Upper lobe of right lung (tissue), 1 donor: ENCODE results near the gene IL21. TPM values are rescaled to one million over a fixed set of nuclear protein-coding genes. Genes with fewer than 3 reads are reported as not detected.
"Not testable (repeated sequence)": the region's sequence is repeated elsewhere in the genome, so short reads cannot be mapped to it uniquely, and the experiment has no call there.

ENCODE experiments used
- ATAC-seq: fragments of 200-7000 bp; cut with Tn5 transposase; one replicate; pipeline ENCODE4 v1.9.1; 2020; ENCODE audit warnings: mild to moderate bottlenecking, moderate library complexity
- DNase-seq: peaks from one replicate; pipeline ENCODE4 v3.0.0-alpha.2; 2020
- H3K27ac ChIP-seq: fragments of 200-600 bp; one replicate; pipeline ENCODE4 v1.8.0; 2022
- H3K27me3 ChIP-seq: fragments of 200-600 bp; one replicate; pipeline ENCODE4 v1.8.0; 2022; ENCODE audit warnings: mild to moderate bottlenecking
- H3K36me3 ChIP-seq: fragments of 200-600 bp; one replicate; pipeline ENCODE4 v1.8.0; 2022
- H3K4me1 ChIP-seq: fragments of 200-600 bp; one replicate; pipeline ENCODE4 v1.8.0; 2022
- H3K4me3 ChIP-seq: fragments of 200-600 bp; one replicate; pipeline ENCODE4 v1.8.0; 2022; ENCODE audit warnings: mild to moderate bottlenecking
- H3K9me3 ChIP-seq: fragments of 200-600 bp; one replicate; pipeline ENCODE4 v1.8.0; 2022
- CTCF ChIP-seq: fragments of 200-600 bp; IDR thresholded peaks from one replicate; pipeline ENCODE4 v1.8.0; 2022; ENCODE audit warnings: antibody characterized with exemption
- intact Hi-C: fragments of 100-400 bp; cut with DNase I; formaldehyde crosslinking; loops from one replicate; pipeline ENCODE4 v1.11.0; 2022
- total RNA-seq: library from RNA; stranded (reverse); fragmentation: NEBNext Ultra II Directional; extraction: Animal tissue kit (Norgen Biotek cat#: 25700); gene quantifications from one replicate; pipeline ENCODE4 v1.2.1, GENCODE V29; 2021
- donor health status: DM: no; HTN: yes; CAD: no; lungs with severe emphysema.

The IL21 gene
- total RNA-seq, 1 donor from 2014 or later: not detected

GRCh38 chr4:122658377-122658776, 37.5 kb upstream of the IL21 start:
- Histone ChIP-seq H3K4me3 (no peak overlapping the region), H3K27me3 (no peaks in the 10 kb centered on the region), H3K36me3 (no peaks in the 10 kb centered on the region), H3K27ac (no peak overlapping the region), H3K4me1 (no peaks in the 10 kb centered on the region), H3K9me3 (no peaks in the 10 kb centered on the region)
- ATAC-seq (no peak), DNase-seq (no peak)
- TF ChIP-seq CTCF: no peak
- intact Hi-C loops: no loop called here

- intact Hi-C loops: no loop called here
- no peak overlapping the region for H3K4me3 ChIP-seq
- ATAC-seq (no peak), DNase-seq (no peak)
- TF ChIP-seq CTCF: no peak
- no peaks in the 10 kb centered on the region for H3K27me3 ChIP-seq
- H3K36me3 ChIP-seq: no peaks in the 10 kb centered on the region
- H3K27ac ChIP-seq: no peak overlapping the region
- H3K9me3 ChIP-seq: no peaks in the 10 kb centered on the region
- no peaks in the 10 kb centered on the region for H3K4me1 ChIP-seq
Measured at GRCh38 chr4:122657553-122657952, 36.7 kb upstream of the IL21 start.

GRCh38 chr4:122656583-122656982, 35.7 kb upstream of the IL21 start:
- H3K36me3 ChIP-seq, H3K4me3 ChIP-seq, intact Hi-C loops, DNase-seq, H3K27me3 ChIP-seq, ATAC-seq, H3K4me1 ChIP-seq, H3K27ac ChIP-seq, H3K9me3 ChIP-seq: not testable (repeated sequence)

- Histone ChIP-seq H3K27ac (no peak overlapping the region), H3K27me3 (no peaks in the 10 kb centered on the region), H3K36me3 (no peaks in the 10 kb centered on the region), H3K4me1 (no peaks in the 10 kb centered on the region), H3K9me3 (no peaks in the 10 kb centered on the region), H3K4me3 (no peak overlapping the region)
- no peak for DNase-seq
- TF ChIP-seq CTCF: peak; percentile 53
- intact Hi-C loops: no loop called here
- ATAC-seq: peak; percentile 74
Measured at GRCh38 chr4:122652379-122652778, 31.5 kb upstream of the IL21 start.

DNA sequence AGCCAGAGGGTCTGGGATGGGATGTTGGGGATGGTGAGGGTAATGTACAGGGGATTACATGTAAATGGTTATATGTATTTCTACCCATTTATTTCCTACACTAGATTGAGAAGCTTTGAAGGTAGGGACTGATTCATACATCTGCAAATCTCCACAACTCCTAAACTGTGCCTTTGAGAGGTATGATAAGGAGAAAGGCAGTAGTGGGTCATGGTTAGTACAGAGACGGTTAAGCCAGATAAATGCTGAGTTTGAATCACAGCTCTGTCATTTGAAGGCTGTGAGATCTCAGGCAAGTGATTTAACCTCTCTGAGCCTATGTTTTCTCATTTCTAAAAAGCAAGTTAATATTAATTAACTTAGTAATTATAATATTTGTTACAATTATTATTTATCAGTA, 29.3 kb upstream of the IL21 start:
- Histone ChIP-seq H3K9me3 (no peaks in the 10 kb centered on the region), H3K4me3 (no peak overlapping the region), H3K4me1 (no peaks in the 10 kb centered on the region), H3K27me3 (no peaks in the 10 kb centered on the region), H3K36me3 (no peaks in the 10 kb centered on the region), H3K27ac (no peak overlapping the region)
- DNase-seq: no peak
- no peak for ATAC-seq
- TF ChIP-seq CTCF: no peak
- intact Hi-C loops: no loop called here

DNA sequence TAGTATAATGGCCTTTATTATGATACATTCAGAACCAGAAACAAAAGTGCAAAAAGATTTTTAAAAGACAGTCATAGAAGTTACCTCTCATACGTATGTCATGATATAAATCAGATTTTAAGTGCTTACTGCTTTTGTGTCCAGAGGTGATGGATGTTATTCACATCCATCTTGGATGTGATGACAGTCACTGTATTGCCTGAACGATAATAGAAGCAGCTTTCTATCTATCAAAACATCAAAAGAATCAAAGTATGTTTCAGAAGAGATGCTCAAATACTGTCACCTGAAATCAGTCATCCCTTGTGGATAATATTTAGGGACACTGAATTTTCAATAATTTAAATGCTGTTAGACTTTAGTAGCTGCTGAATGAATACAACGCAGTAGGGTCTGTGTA, 26.8 kb upstream of the IL21 start:
- H3K4me3 ChIP-seq: no peak overlapping the region
- TF ChIP-seq CTCF: no peak
- no peaks in the 10 kb centered on the region for H3K4me1 ChIP-seq
- ATAC-seq: no peak
- no peak for DNase-seq
- H3K36me3 ChIP-seq: no peaks in the 10 kb centered on the region
- H3K9me3 ChIP-seq: no peaks in the 10 kb centered on the region
- intact Hi-C loops: no loop called here
- H3K27me3 ChIP-seq: no peaks in the 10 kb centered on the region
- no peak overlapping the region for H3K27ac ChIP-seq
